Smooth muscle cell (in vitro differentiated cells): ENCODE measurements around the gene COPS7A. TPM values are rescaled to one million over a fixed set of nuclear protein-coding genes. Genes with fewer than 3 reads are reported as not detected.

Source experiments
- DNase-seq: peaks from one replicate; lab custom pipeline; 2025; ENCODE audit not compliant: unreplicated experiment; lab: John Stamatoyannopoulos, UW
- H2AFZ ChIP-seq: fragments of 200-600 bp; sonication (generic); 2 replicates; pipeline ENCODE4 v1.6.0; 2016; ENCODE audit warnings: antibody characterized with exemption, low read depth, mild to moderate bottlenecking
- H3F3A ChIP-seq: fragments of 200-600 bp; sonication (generic); 2 replicates; pipeline ENCODE4 v1.6.0; 2017; ENCODE audit warnings: antibody characterized with exemption, low read depth
- H3K27ac ChIP-seq: fragments of 200-600 bp; sonication (generic); 2 replicates; pipeline ENCODE4 v1.5.1; 2016; ENCODE audit warnings: low read depth, mild to moderate bottlenecking
- H3K27me3 ChIP-seq: fragments of 200-600 bp; sonication (generic); 2 replicates; pipeline ENCODE4 v1.6.1; 2016; ENCODE audit warnings: low read depth, mild to moderate bottlenecking
- H3K36me3 ChIP-seq: fragments of 200-600 bp; sonication (generic); 2 replicates; pipeline ENCODE4 v1.5.1; 2016; ENCODE audit warnings: low read depth
- H3K4me1 ChIP-seq: fragments of 200-600 bp; sonication (generic); 2 replicates; pipeline ENCODE4 v1.5.1; 2016; ENCODE audit warnings: low read depth
- H3K4me2 ChIP-seq: fragments of 200-600 bp; sonication (generic); 2 replicates; pipeline ENCODE4 v1.6.0; 2016; ENCODE audit warnings: mild to moderate bottlenecking
- H3K4me3 ChIP-seq: fragments of 200-600 bp; sonication (generic); 2 replicates; pipeline ENCODE4 v1.5.1; 2016; ENCODE audit warnings: mild to moderate bottlenecking
- H3K79me2 ChIP-seq: fragments of 200-600 bp; sonication (generic); 2 replicates; pipeline ENCODE4 v1.6.0; 2016; ENCODE audit warnings: low read depth, mild to moderate bottlenecking
- H3K9ac ChIP-seq: fragments of 200-600 bp; sonication (generic); 2 replicates; pipeline ENCODE4 v1.6.0; 2016; ENCODE audit warnings: low read depth
- H3K9me3 ChIP-seq: fragments of 200-600 bp; sonication (generic); replicated peaks from 2 replicates; pipeline ENCODE4 v1.5.1; 2016; ENCODE audit warnings: low read depth
- H4K20me1 ChIP-seq: fragments of 200-600 bp; sonication (generic); 2 replicates; pipeline ENCODE4 v1.6.0; 2016; ENCODE audit warnings: low read depth
- WGBS: methylation state at CpG from one replicate; pipeline ENCODE4 v1.1.7; 2016; ENCODE audit warnings: low lambda C conversion rate; 5-methylcytosine and 5-hydroxymethylcytosine counted together
- polyA plus RNA-seq: library from polyadenylated mRNA; unstranded; fragments of >200 nt; fragmentation: Nextera tagmentation; extraction: Ambion mirVana; gene quantifications from 2 replicates; pipeline ENCODE4 v1.2.1, GENCODE V29; 2016
- total RNA-seq: library from RNA; depleted of rRNA; stranded (reverse); fragments of >200 nt; gene quantifications from 2 replicates; pipeline ENCODE4 v1.2.3, GENCODE V29; 2014
- TF ChIP-seq, protein P1 (sequence below): fragments of 200-600 bp; sonication (generic); IDR thresholded peaks from 2 replicates; pipeline ENCODE4 v1.5.1; 2017; ENCODE audit warnings: borderline replicate concordance, mild to moderate bottlenecking, antibody characterized with exemption; ENCODE audit not compliant: insufficient read depth, poor library complexity, severe bottlenecking

Gene COPS7A
- total and polyA plus RNA-seq, 2 experiments from 2014 or later, result 56.6 to 105 TPM

DNA sequence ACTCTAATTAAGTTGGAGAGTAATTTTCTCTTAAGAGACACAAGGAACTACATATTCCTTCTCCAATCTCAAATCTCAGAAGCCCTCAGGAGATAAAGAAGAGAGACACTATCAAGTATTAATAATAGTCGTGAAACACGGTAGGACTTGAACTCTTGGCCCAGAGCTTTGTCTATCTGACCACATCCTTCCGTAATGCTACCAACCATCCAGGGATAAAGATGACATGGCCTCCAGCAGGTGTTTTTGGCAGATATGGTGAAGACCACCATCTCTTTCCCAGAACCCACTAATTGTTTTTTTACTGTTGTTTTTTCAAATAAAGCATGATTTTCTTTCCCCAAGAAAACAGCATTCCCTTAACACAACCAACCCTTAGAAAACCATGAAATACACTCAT, 38.0 kb upstream of the COPS7A start:
- Histone ChIP-seq H3K79me2 (peaks cover 91% of the 10 kb centered on the region), H3K27me3 (no peaks in the 10 kb centered on the region), H3K9me3 (no peaks in the 10 kb centered on the region), H3F3A (peaks cover 3% of the 10 kb centered on the region), H3K4me1 (peaks cover 20% of the 10 kb centered on the region), H2AFZ (no peak overlapping the region), H3K36me3 (no peaks in the 10 kb centered on the region), H3K27ac (no peak overlapping the region), H3K4me2 (no peak overlapping the region), H3K4me3 (no peak overlapping the region), H3K9ac (no peak overlapping the region), H4K20me1 (peaks cover 54% of the 10 kb centered on the region)
- 98% methylated on average over 3 of the region's 3 CpGs for WGBS
- TF ChIP-seq, protein P1, sequence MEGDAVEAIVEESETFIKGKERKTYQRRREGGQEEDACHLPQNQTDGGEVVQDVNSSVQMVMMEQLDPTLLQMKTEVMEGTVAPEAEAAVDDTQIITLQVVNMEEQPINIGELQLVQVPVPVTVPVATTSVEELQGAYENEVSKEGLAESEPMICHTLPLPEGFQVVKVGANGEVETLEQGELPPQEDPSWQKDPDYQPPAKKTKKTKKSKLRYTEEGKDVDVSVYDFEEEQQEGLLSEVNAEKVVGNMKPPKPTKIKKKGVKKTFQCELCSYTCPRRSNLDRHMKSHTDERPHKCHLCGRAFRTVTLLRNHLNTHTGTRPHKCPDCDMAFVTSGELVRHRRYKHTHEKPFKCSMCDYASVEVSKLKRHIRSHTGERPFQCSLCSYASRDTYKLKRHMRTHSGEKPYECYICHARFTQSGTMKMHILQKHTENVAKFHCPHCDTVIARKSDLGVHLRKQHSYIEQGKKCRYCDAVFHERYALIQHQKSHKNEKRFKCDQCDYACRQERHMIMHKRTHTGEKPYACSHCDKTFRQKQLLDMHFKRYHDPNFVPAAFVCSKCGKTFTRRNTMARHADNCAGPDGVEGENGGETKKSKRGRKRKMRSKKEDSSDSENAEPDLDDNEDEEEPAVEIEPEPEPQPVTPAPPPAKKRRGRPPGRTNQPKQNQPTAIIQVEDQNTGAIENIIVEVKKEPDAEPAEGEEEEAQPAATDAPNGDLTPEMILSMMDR, result no peak
- DNase-seq, result no peak

DNA sequence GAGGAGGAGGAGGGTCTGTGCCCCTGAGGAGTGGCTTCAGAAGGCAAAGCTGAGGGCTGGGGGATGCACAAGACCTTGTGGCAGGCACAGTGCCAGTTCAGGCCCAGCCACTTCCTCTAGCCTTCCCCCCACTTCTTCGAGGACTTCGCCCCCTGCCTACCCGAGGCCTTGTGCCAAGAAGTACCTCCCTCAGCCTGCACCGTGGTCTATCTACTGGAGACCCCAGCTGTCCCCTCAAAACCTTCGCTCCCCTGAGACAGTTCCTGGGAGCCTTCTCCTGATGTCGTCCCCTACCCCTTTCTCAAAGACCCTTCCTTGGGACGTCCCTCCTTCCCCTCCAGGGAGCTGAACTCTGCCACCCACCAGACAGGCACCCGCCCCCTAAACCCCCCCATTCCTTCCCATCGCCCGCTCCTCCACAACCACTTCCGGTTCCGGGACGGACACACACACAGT, 35.3 kb upstream of the COPS7A start:
- TF ChIP-seq, protein P1, result no peak
- Histone ChIP-seq H3K27ac (peak overlapping the region; percentile 78), H3K4me2 (peak overlapping the region; percentile 86), H3K4me3 (peak overlapping the region; percentile 63), H3K4me1 (peaks cover 20% of the 10 kb centered on the region), H3K9ac (peak overlapping the region; percentile 90), H4K20me1 (peaks cover 28% of the 10 kb centered on the region), H2AFZ (peak overlapping the region; percentile 10), H3K9me3 (no peaks in the 10 kb centered on the region), H3K36me3 (no peaks in the 10 kb centered on the region), H3K79me2 (peaks cover 63% of the 10 kb centered on the region), H3F3A (peaks cover 12% of the 10 kb centered on the region), H3K27me3 (no peaks in the 10 kb centered on the region)
- under 1% methylated on average over 13 of the region's 13 CpGs for WGBS
- DNase-seq, result no peak

DNA sequence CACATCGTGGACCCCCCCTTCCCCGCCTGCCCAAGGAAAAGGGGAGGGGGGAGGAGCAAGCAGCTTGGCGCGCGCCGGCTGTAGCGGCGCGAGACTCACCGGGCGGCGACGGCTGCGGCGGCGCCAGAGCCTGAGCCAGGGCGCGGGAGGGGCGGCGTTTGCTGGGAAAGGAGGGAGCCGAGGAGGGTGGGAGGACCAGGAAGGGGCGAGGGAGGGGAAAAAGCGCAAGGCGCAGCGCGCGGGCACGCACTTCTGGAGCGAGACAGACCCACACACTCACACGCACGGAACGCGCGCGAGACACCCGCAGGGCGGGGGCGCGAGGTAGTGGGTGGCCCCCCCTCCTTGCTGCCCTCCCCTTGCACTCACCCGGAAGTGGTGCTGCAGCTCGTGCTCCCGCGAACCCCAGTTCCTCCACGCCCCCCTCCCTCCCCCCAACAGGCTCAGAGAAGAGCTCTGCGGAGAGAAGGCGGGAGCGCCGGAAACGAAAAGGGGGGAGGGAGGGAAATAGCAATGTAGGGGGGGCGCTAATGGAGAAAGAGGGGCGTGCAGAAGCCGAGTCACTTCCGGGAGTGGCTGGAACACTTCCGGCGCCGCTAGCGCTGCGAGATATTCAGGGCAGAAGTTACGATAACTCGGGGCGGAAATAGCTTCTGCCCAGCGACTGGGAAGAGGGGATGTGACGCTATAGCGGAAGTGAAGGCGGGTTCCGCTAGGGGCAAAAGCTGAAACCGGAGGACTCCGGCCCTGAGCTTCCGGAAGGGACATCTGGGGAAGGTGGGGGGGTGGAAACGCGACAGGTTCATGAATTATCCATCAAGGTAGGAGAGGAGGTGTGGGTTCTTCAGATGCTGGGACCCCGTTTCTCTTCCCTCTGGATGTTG, 34.6 kb upstream of the COPS7A start, which contains the start of gene ZNF384:
Gene ZNF384 (minus strand): TSS at position 377 of the 884 bp plus-strand sequence. CDS start 9,855 bp downstream, outside the sequence.
- Histone ChIP-seq H3K79me2 (peaks cover 57% of the 10 kb centered on the region), H3K36me3 (no peaks in the 10 kb centered on the region), H3K27me3 (no peaks in the 10 kb centered on the region), H3K9me3 (no peaks in the 10 kb centered on the region), H4K20me1 (peaks cover 21% of the 10 kb centered on the region), H3F3A (peaks cover 12% of the 10 kb centered on the region), H3K9ac (peak within 1 kb of the TSS; percentile 90), H3K4me1 (peaks cover 20% of the 10 kb centered on the region), H3K27ac (peak within 1 kb of the TSS; percentile 78), H2AFZ (peak within 1 kb of the TSS; percentile 25), H3K4me3 (peak within 1 kb of the TSS; percentile 63), H3K4me2 (peak within 1 kb of the TSS; percentile 86)
- TF ChIP-seq, protein P1, result no peak
- DNase-seq, result peak; percentile 79
- under 1% methylated on average over 56 of the region's 72 CpGs for WGBS
